Spleen (tissue), 11 donors: ENCODE data around the gene PGK2. TPM values are rescaled to one million over a fixed set of nuclear protein-coding genes. Genes with fewer than 3 reads are reported as not detected.

ENCODE experiments used
- DNase-seq: peaks from one replicate; pipeline ENCODE4 v3.0.0-alpha.2; 2020
- H3K27ac ChIP-seq, 8 donors: fragments of 200-600 bp; sonication (generic) in 7 of 8; 1 replicate in 4 of 8; 2 replicates in 4 of 8; pipeline versions ENCODE4 v1.5.0 to v1.8.0; 2016 to 2021; ENCODE audit warnings: inconsistent platforms in 4 of 8, mild to moderate bottlenecking in 4 of 8, moderate library complexity in 1 of 8
- H3K27me3 ChIP-seq, 7 donors: fragments of 200-600 bp; sonication (generic) in 6 of 7; replicated peaks in 1 of 7; 1 replicate in 4 of 7; 2 replicates in 3 of 7; pipeline versions ENCODE4 v1.5.0 to v1.8.0; 2016 to 2021; ENCODE audit warnings: inconsistent platforms in 3 of 7, mild to moderate bottlenecking in 1 of 7
- H3K36me3 ChIP-seq, 6 donors: fragments of 200-600 bp; sonication (generic) in 5 of 6; 1 replicate in 4 of 6; 2 replicates in 2 of 6; pipeline versions ENCODE4 v1.5.0 to v1.8.0; 2016 to 2021; ENCODE audit warnings: inconsistent platforms in 2 of 6
- H3K4me1 ChIP-seq, 6 donors: fragments of 200-600 bp; sonication (generic) in 5 of 6; 1 replicate in 3 of 6; 2 replicates in 3 of 6; pipeline versions ENCODE4 v1.5.0 to v1.8.0; 2016 to 2021; ENCODE audit warnings: inconsistent platforms in 3 of 6
- H3K4me3 ChIP-seq, 8 donors: fragments of 200-600 bp; sonication (generic) in 7 of 8; 1 replicate in 4 of 8; 2 replicates in 4 of 8; pipeline versions ENCODE4 v1.5.0 to v1.8.0; 2016 to 2021; ENCODE audit warnings: inconsistent platforms in 4 of 8, mild to moderate bottlenecking in 4 of 8, moderate library complexity in 2 of 8
- H3K9me3 ChIP-seq, 8 donors: fragments of 200-600 bp; sonication (generic) in 7 of 8; 1 replicate in 4 of 8; 2 replicates in 4 of 8; pipeline versions ENCODE4 v1.5.0 to v1.8.0; 2016 to 2021; ENCODE audit warnings: inconsistent platforms in 4 of 8
- POLR2A ChIP-seq, 3 donors: fragments of 450-650 bp; IDR thresholded peaks; one replicate each; pipeline ENCODE4 v1.5.1; 2017; ENCODE audit warnings: antibody characterized with exemption in 3 of 3, mild to moderate bottlenecking in 1 of 3
- POLR2AphosphoS5 ChIP-seq, 3 donors: sonication (generic); formaldehyde crosslinking; IDR thresholded peaks; one replicate each; pipeline ENCODE4 v1.5.1; 2017; ENCODE audit warnings: antibody characterized with exemption in 3 of 3
- WGBS, 5 donors: extraction: QIAGEN DNeasy Blood & Tissue Kit in 3 of 5; methylation state at CpG; one replicate each; pipeline versions ENCODE4 v1.1.5 to v1.1.7; 2013 to 2018; 5-methylcytosine and 5-hydroxymethylcytosine counted together
- intact Hi-C: fragments of 100-400 bp; cut with DNase I; formaldehyde crosslinking; loops from one replicate; pipeline ENCODE4 v1.15.0; 2023; ENCODE audit warnings: low total_unique reads
- polyA plus RNA-seq, 3 donors: library from polyadenylated mRNA; stranded (reverse); fragments of 200-250 nt; gene quantifications; one replicate each; pipeline ENCODE4 v1.2.1, GENCODE V29; 2013
- total RNA-seq, 7 donors: library from RNA; depleted of rRNA in 3 of 7; stranded (reverse); fragments of >200 nt in 3 of 7; fragmentation: NEBNext Ultra II Directional in 4 of 7; extraction: Animal tissue kit (Norgen Biotek cat#: 25700) in 4 of 7; gene quantifications; one replicate each; pipeline versions ENCODE4 v1.1.0 to v1.2.1, GENCODE V29; 2016 to 2021
- TF ChIP-seq, protein P1 (sequence below), 11 experiments: fragments of 200-600 bp in 7 of 11; fragments of 450-650 bp in 4 of 11; sonication (generic) in 4 of 11; IDR thresholded peaks in 8 of 11; conservative IDR thresholded peaks in 3 of 11; 1 replicate in 7 of 11; 2 replicates in 4 of 11; pipeline versions ENCODE4 v1.4.0 to v1.8.0; 2016 to 2021; ENCODE audit warnings: antibody characterized with exemption in 11 of 11, inconsistent platforms in 4 of 11, mild to moderate bottlenecking in 1 of 11
- donor health status: healthy with polysubstance abuse.
- donor health status: DM: no; HTN: no; CAD: no; lungs with moderate emphysema.
- donor health status: DM: no; HTN: no; CAD: no.
- donor health status: Bipolar disorder and iron deficiency.
- donor health status: healthy.
- donor health status: DM: no; HTN: no; CAD: no.
- donor health status: DM: yes; HTN: yes; CAD: no.

Gene PGK2
- total and polyA plus RNA-seq, 10 donors: not detected

- Histone ChIP-seq H3K27me3 (no peaks in the 10 kb centered on the region), H3K9me3 (peaks cover 0 to 11% (median 4%) of the 10 kb centered on the region in 8 donors), H3K36me3 (no peaks in the 10 kb centered on the region), H3K4me3 (no peak overlapping the region), H3K27ac (no peak overlapping the region), H3K4me1 (no peaks in the 10 kb centered on the region)
- TF ChIP-seq, protein P1, sequence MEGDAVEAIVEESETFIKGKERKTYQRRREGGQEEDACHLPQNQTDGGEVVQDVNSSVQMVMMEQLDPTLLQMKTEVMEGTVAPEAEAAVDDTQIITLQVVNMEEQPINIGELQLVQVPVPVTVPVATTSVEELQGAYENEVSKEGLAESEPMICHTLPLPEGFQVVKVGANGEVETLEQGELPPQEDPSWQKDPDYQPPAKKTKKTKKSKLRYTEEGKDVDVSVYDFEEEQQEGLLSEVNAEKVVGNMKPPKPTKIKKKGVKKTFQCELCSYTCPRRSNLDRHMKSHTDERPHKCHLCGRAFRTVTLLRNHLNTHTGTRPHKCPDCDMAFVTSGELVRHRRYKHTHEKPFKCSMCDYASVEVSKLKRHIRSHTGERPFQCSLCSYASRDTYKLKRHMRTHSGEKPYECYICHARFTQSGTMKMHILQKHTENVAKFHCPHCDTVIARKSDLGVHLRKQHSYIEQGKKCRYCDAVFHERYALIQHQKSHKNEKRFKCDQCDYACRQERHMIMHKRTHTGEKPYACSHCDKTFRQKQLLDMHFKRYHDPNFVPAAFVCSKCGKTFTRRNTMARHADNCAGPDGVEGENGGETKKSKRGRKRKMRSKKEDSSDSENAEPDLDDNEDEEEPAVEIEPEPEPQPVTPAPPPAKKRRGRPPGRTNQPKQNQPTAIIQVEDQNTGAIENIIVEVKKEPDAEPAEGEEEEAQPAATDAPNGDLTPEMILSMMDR (IDR thresholded peaks at IDR 0.05 in 8 of 11, conservative IDR thresholded peaks at IDR 0.05 in 3 of 11): no peak
- TF ChIP-seq POLR2AphosphoS5 (IDR thresholded peaks at IDR 0.05) (no peak), POLR2A (IDR thresholded peaks at IDR 0.05) (no peak)
- intact Hi-C loops: no loop called here
- DNase-seq: no peak
- WGBS, 5 donors: 89 to 96% (median 93%) methylated on average over 7 of the region's 7 CpGs
These were observed 4.4 kb downstream of the PGK2 start for GRCh38 chr6:49782725-49783124.

- TF ChIP-seq POLR2A (IDR thresholded peaks at IDR 0.05): no peak
- TF ChIP-seq POLR2AphosphoS5 (IDR thresholded peaks at IDR 0.05): no peak
- TF ChIP-seq, protein P1 (IDR thresholded peaks at IDR 0.05 in 8 of 11, conservative IDR thresholded peaks at IDR 0.05 in 3 of 11): no peak
- H3K27me3 ChIP-seq: no peaks in the 10 kb centered on the region
- no peaks in the 10 kb centered on the region for H3K36me3 ChIP-seq
- no peak for DNase-seq
- peaks cover 0 to 10% (median 4%) of the 10 kb centered on the region in 8 donors for H3K9me3 ChIP-seq
- intact Hi-C loops: no loop called here
- H3K4me3 ChIP-seq: no peak overlapping the region
- 62 to 87% (median 78%) methylated on average over 1 of the region's 1 CpG for WGBS, 5 donors
- no peaks in the 10 kb centered on the region for H3K4me1 ChIP-seq
- no peak overlapping the region for H3K27ac ChIP-seq
These were observed 4.8 kb downstream of the PGK2 start for GRCh38 chr6:49782293-49782692.

DNA sequence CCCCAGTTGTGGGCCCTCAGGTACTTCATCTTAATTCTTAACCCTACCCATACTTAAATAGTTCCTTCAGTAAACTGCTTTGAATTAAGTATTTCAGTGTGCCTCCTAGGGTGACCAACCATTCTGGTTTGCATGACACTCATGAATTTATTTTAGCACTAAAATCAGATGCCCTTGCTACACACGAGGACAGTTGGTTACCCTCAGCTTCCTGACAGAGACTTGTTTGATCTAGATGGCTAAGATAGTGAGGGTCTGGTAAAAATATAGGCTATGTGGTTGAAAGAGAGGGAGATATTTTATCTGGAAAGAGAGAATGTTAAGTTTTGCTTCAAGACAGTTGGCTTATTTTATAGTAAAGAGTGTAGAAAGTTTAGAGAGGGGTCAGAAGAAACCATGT, 10.6 kb downstream of the PGK2 start:
- no peak for DNase-seq
- H3K4me1 ChIP-seq: no peaks in the 10 kb centered on the region
- intact Hi-C loops: no loop called here
- no peaks in the 10 kb centered on the region for H3K36me3 ChIP-seq
- no peak for TF ChIP-seq POLR2A (IDR thresholded peaks at IDR 0.05)
- TF ChIP-seq POLR2AphosphoS5 (IDR thresholded peaks at IDR 0.05): no peak
- TF ChIP-seq, protein P1 (IDR thresholded peaks at IDR 0.05 in 8 of 11, conservative IDR thresholded peaks at IDR 0.05 in 3 of 11): no peak
- H3K27ac ChIP-seq: no peak overlapping the region
- H3K4me3 ChIP-seq: no peak overlapping the region
- 6 to 9% (median 7%) methylated on average over 1 of the region's 1 CpG for WGBS, 5 donors
- peaks cover 0 to 10% (median 0%) of the 10 kb centered on the region in 8 donors for H3K9me3 ChIP-seq
- no peaks in the 10 kb centered on the region for H3K27me3 ChIP-seq

GRCh38 chr6:49775043-49775442, 12.0 kb downstream of the PGK2 start:
- intact Hi-C loops: no loop called here
- no peak overlapping the region for H3K4me3 ChIP-seq
- H3K4me1 ChIP-seq: no peaks in the 10 kb centered on the region
- H3K27me3 ChIP-seq: no peaks in the 10 kb centered on the region
- peaks cover 0 to 10% (median 0%) of the 10 kb centered on the region in 8 donors for H3K9me3 ChIP-seq
- H3K36me3 ChIP-seq: no peaks in the 10 kb centered on the region
- no peak overlapping the region for H3K27ac ChIP-seq
- TF ChIP-seq POLR2AphosphoS5 (IDR thresholded peaks at IDR 0.05) (no peak), POLR2A (IDR thresholded peaks at IDR 0.05) (no peak)
- TF ChIP-seq, protein P1 (IDR thresholded peaks at IDR 0.05 in 8 of 11, conservative IDR thresholded peaks at IDR 0.05 in 3 of 11): no peak
- no peak for DNase-seq
